Choroid plexus epithelial cell (primary cell): ENCODE measurements around the gene TYMP.

Experiments used
- DNase-seq: peaks from one replicate; pipeline ENCODE4 v3.0.0-alpha.2; 2010; ENCODE audit warnings: low read depth
- H3K4me3 ChIP-seq: 2 replicates; pipeline ENCODE4 v1.5.1; 2011; ENCODE audit warnings: low read depth, mild to moderate bottlenecking, control low read depth, low read length, moderate library complexity
- CTCF ChIP-seq: conservative IDR thresholded peaks from 2 replicates; pipeline ENCODE4 v1.5.1; 2011; ENCODE audit warnings: low read depth, mild to moderate bottlenecking, control low read depth, inconsistent platforms, low read length, moderate library complexity

Gene TYMP, protein sequence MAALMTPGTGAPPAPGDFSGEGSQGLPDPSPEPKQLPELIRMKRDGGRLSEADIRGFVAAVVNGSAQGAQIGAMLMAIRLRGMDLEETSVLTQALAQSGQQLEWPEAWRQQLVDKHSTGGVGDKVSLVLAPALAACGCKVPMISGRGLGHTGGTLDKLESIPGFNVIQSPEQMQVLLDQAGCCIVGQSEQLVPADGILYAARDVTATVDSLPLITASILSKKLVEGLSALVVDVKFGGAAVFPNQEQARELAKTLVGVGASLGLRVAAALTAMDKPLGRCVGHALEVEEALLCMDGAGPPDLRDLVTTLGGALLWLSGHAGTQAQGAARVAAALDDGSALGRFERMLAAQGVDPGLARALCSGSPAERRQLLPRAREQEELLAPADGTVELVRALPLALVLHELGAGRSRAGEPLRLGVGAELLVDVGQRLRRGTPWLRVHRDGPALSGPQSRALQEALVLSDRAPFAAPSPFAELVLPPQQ

DNA sequence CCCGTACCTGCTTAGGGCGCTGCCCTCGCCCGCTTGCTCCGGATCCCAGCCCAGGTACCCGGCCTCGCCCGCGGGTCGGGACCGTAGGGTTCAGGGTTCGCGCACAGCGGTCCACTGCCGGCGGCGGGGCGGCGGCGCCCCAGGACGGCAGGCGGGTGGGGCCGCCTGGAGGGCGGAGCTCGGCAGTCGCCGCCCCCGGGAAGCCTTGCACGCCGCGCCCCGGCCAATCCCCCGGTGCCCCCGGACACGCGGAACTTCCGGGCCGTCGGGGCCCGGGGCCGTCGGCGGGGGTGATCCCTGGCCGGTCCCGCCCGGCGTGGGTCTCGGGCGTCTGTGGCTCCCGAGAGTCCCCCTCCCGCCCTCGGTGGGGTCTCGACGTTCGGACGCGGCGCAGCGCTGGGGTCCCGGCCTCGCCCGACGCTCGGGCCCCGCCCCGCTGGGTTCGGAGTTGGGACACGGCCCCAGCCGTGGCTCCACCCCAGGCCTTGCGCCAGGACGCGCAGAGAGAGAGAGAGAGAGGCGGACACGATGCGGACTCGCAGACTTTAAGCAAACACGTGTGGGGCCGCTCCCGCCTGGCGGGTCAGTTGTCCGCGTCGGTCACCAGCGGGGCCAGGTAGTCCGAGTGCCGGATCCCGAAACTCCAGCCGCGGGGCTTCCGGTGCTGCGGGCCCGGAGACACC is at the start of gene TYMP:
TSS of gene TYMP (minus strand) at position 116 of the 683 bp plus-strand sequence. CDS start 303 bp downstream, outside the sequence.
- H3K4me3 ChIP-seq, result peak within 1 kb of the TSS; percentile 62
- no peak for TF ChIP-seq CTCF
- peak; percentile 85 for DNase-seq

GRCh38 chr22:50578776-50579310 is 49.0 kb upstream of the TYMP start:
- no peak overlapping the region for H3K4me3 ChIP-seq
- TF ChIP-seq CTCF, result no peak
- DNase-seq, result no peak

- H3K4me3 ChIP-seq, result no peak within 1 kb of the TSS
- TF ChIP-seq CTCF, result no peak
- peak; percentile 13 for DNase-seq
Observed at GRCh38 chr22:50577987-50578775, 48.4 kb upstream of the TYMP start, which contains the start of gene CPT1B. Gene CPT1B, minus strand, starts transcription at chr22:50578427. Its CDS starts 512 bp downstream, at chr22:50577915.

- DNase-seq, result no peak
- TF ChIP-seq CTCF, result no peak
- no peak overlapping the region for H3K4me3 ChIP-seq
Observed at GRCh38 chr22:50577697-50577986, 47.8 kb upstream of the TYMP start.

- no peak overlapping the region for H3K4me3 ChIP-seq
- no peak for TF ChIP-seq CTCF
- DNase-seq, result no peak
Observed at GRCh38 chr22:50576806-50577696, 47.2 kb upstream of the TYMP start.

- no peak overlapping the region for H3K4me3 ChIP-seq
- TF ChIP-seq CTCF, result peak; percentile 68
- peak; percentile 72 for DNase-seq
Observed at GRCh38 chr22:50576070-50576469, 46.3 kb upstream of the TYMP start.
